HCT116 (cell line): ENCODE data around the gene RBM25. TPM values are rescaled to one million over a fixed set of nuclear protein-coding genes. Genes with fewer than 3 reads are reported as not detected.

Source experiments
- ATAC-seq: fragments of 200-7000 bp; cut with Tn5 transposase; 2 replicates; pipeline ENCODE4 v1.9.1; 2020; ENCODE audit warnings: mild to moderate bottlenecking, moderate library complexity
- BruUV-seq: library from RNA; stranded (reverse); fragments of 400-500 nt; replicated peaks from 2 replicates; lab custom pipeline; 2021; lab: Mats Ljungman, UMichigan
- CTCF ChIA-PET: fragments of 300-600 bp; sonication (Branson Sonifier 250); formaldehyde crosslinking; loops from one replicate; lab custom pipeline; 2021; ENCODE audit warnings: antibody characterized with exemption; lab: Charles Lee
- POLR2A ChIA-PET: fragments of 300-600, 350-600 bp; sonication (Branson Sonifier 250); formaldehyde crosslinking; loops from one replicate; lab custom pipeline; 2021; ENCODE audit warnings: antibody characterized with exemption; lab: Charles Lee
- RAD21 ChIA-PET, 2 experiments: fragments of 300-600 bp; sonication (Branson Sonifier 250); formaldehyde crosslinking; loops; one replicate each; lab custom pipeline; 2023; ENCODE audit warnings: low total read pairs in 2 of 2; ENCODE audit not compliant: uncharacterized antibody in 2 of 2, unreplicated experiment in 2 of 2, low non-redundant PET in 1 of 2; lab: Charles Lee
- DNase-seq: peaks from one replicate; pipeline ENCODE4 v3.0.0-alpha.2; 2010; ENCODE audit warnings: low read depth, low spot score
- H2AFZ ChIP-seq: fragments of 200-600 bp; shearing (Covaris generic), sonication (generic); 2 replicates; pipeline ENCODE4 v1.6.1; 2017; ENCODE audit warnings: low read depth, mixed run types, mixed read lengths, antibody characterized with exemption, low read length; ENCODE audit not compliant: poor library complexity, severe bottlenecking
- H3K27ac ChIP-seq: 2 replicates; pipeline ENCODE4 v1.5.1; 2012; ENCODE audit warnings: low read depth, low read length
- H3K27me3 ChIP-seq: fragments of 200-600 bp; sonication (generic); 2 replicates; pipeline ENCODE4 v1.6.1; 2016; ENCODE audit warnings: mixed run types, low read length, mixed read lengths; ENCODE audit not compliant: insufficient read depth
- H3K36me3 ChIP-seq, 2 experiments: fragments of 200-500 bp in 1 of 2; fragments of 200-600 bp in 1 of 2; sonication (Bioruptor generic) in 1 of 2; sonication (generic) in 1 of 2; 2 replicates each; pipeline versions ENCODE4 v1.5.1 to v1.6.1; 2014 to 2016; ENCODE audit warnings: low read length in 2 of 2, inconsistent platforms in 1 of 2, mixed read lengths in 1 of 2, mixed run types in 1 of 2; ENCODE audit not compliant: insufficient read depth in 2 of 2, control insufficient read depth in 1 of 2
- H3K4me1 ChIP-seq, 2 experiments: fragments of 200-600 bp in 1 of 2; sonication (generic) in 1 of 2; 2 replicates each; pipeline versions ENCODE4 v1.5.1 to v1.6.1; 2012 to 2017; ENCODE audit warnings: low read length in 2 of 2, inconsistent platforms in 1 of 2, mild to moderate bottlenecking in 1 of 2, mixed read lengths in 1 of 2, mixed run types in 1 of 2, moderate library complexity in 1 of 2; ENCODE audit not compliant: insufficient read depth in 2 of 2, control insufficient read depth in 1 of 2
- H3K4me2 ChIP-seq: fragments of 200-600 bp; sonication (generic); 2 replicates; pipeline ENCODE4 v1.6.1; 2017; ENCODE audit warnings: mixed run types, low read length, mixed read lengths
- H3K4me3 ChIP-seq, 2 experiments: fragments of 200-600 bp in 1 of 2; sonication (generic) in 1 of 2; replicated peaks in 1 of 2; 2 replicates each; pipeline ENCODE4 v1.5.1; 2011 to 2016; ENCODE audit warnings: low read length in 2 of 2, control low read depth in 1 of 2, low read depth in 1 of 2, mild to moderate bottlenecking in 1 of 2, mixed read lengths in 1 of 2, mixed run types in 1 of 2
- H3K79me2 ChIP-seq: fragments of 200-600 bp; sonication (generic); 2 replicates; pipeline ENCODE4 v1.6.1; 2017; ENCODE audit warnings: mild to moderate bottlenecking, mixed run types, low read length, moderate library complexity, mixed read lengths; ENCODE audit not compliant: insufficient read depth
- H3K9ac ChIP-seq: fragments of 200-600 bp; sonication (generic); 2 replicates; pipeline ENCODE4 v1.6.1; 2016; ENCODE audit warnings: low read length, mixed read lengths
- H3K9me2 ChIP-seq: fragments of 200-600 bp; sonication (generic), shearing (Covaris generic); 2 replicates; pipeline ENCODE4 v1.6.1; 2017; ENCODE audit warnings: mixed run types, mild to moderate bottlenecking, moderate library complexity; ENCODE audit not compliant: insufficient read depth
- H3K9me3 ChIP-seq, 2 experiments: fragments of 200-500 bp in 1 of 2; fragments of 200-600 bp in 1 of 2; sonication (Bioruptor generic) in 1 of 2; sonication (generic) in 1 of 2; 2 replicates each; pipeline ENCODE4 v1.6.1; 2014 to 2017; ENCODE audit warnings: low read length in 2 of 2, mixed read lengths in 2 of 2, inconsistent platforms in 1 of 2, low read depth in 1 of 2, mild to moderate bottlenecking in 1 of 2, mixed run types in 1 of 2, moderate library complexity in 1 of 2; ENCODE audit not compliant: control insufficient read depth in 1 of 2, insufficient read depth in 1 of 2
- H4K20me1 ChIP-seq: fragments of 200-600 bp; sonication (generic), shearing (Covaris generic); 2 replicates; pipeline ENCODE4 v1.6.1; 2017; ENCODE audit warnings: mixed run types, mild to moderate bottlenecking, moderate library complexity; ENCODE audit not compliant: insufficient read depth
- CEBPB ChIP-seq: IDR thresholded peaks from 2 replicates; pipeline ENCODE4 v1.6.1; 2012; ENCODE audit warnings: low read depth
- EGR1 ChIP-seq: IDR thresholded peaks from 2 replicates; pipeline ENCODE4 v1.6.1; 2012; ENCODE audit warnings: low read depth
- EZH2 ChIP-seq: fragments of 200-600 bp; sonication (generic); IDR thresholded peaks from 2 replicates; pipeline ENCODE4 v1.6.1; 2017; ENCODE audit warnings: antibody characterized with exemption, mixed run types
- JUND ChIP-seq: IDR thresholded peaks from 2 replicates; pipeline ENCODE4 v1.6.1; 2012
- POLR2A ChIP-seq: IDR thresholded peaks from 2 replicates; pipeline ENCODE4 v1.7.0; 2011; ENCODE audit warnings: borderline replicate concordance; ENCODE audit not compliant: insufficient read depth, insufficient read length; ENCODE audit errors: extremely low read depth
- POLR2AphosphoS5 ChIP-seq: IDR thresholded peaks from 2 replicates; pipeline ENCODE4 v1.6.1; 2011; ENCODE audit warnings: mild to moderate bottlenecking, low read depth, low read length, moderate library complexity
- SIN3A ChIP-seq: IDR thresholded peaks from 2 replicates; pipeline ENCODE4 v1.6.1; 2012; ENCODE audit warnings: low read depth
- SP1 ChIP-seq: IDR thresholded peaks from 2 replicates; pipeline ENCODE4 v1.6.1; 2012; ENCODE audit warnings: low read depth
- ZFX ChIP-seq: fragments of 450-650 bp; IDR thresholded peaks from 2 replicates; pipeline ENCODE4 v1.6.1; 2017
- intact Hi-C: fragments of 100-400 bp; cut with micrococcal nuclease; formaldehyde crosslinking; loops from 2 replicates; pipeline ENCODE4 v1.10.0; 2022
- total RNA-seq: library from RNA; stranded (reverse); gene quantifications from one replicate; pipeline ENCODE4 v1.2.1, GENCODE V29; 2021; ENCODE audit not compliant: unreplicated experiment
- TF ChIP-seq, protein P1 (sequence below): IDR thresholded peaks from 2 replicates; pipeline ENCODE4 v1.6.1; 2012

Gene RBM25
- total RNA-seq, 1 experiment from 2014 or later: 80.1 TPM

DNA sequence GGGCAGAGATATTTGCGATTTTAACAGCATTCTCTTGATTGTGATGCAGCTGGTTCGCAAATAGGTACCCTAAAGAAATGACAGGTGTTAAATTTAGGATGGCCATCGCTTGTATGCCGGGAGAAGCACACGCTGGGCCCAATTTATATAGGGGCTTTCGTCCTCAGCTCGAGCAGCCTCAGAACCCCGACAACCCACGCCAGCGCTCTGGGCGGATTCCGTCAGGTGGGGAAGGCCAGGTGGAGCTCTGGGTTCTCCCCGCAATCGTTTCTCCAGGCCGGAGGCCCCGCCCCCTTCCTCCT is 77.7 kb downstream of the RBM25 start:
- ChIA-PET CTCF (interaction anchor here (0.8 kb wide), 1 partner anchor 335 kb away, joined by 3 read pairs; no protein-coding TSS in a partner anchor), RAD21 (no interaction called here), POLR2A (interaction anchor here (1.3 kb wide), 2 partner anchors 10 to 77 kb away, joined by 3 to 4 read pairs; partner anchors contain the start of gene RBM25)
- BruUV-seq: no TSS peak
- no peaks in the 10 kb centered on the region for H3K36me3 ChIP-seq
- intact Hi-C loops: no loop called here
- H3K27ac ChIP-seq: peak overlapping the region; percentile 72
- ATAC-seq (no peak), DNase-seq (no peak)
- peak overlapping the region; percentile 13 for H2AFZ ChIP-seq
- H4K20me1 ChIP-seq: no peaks in the 10 kb centered on the region
- H3K4me1 ChIP-seq: peaks cover 3 to 16% of the 10 kb centered on the region in 2 experiments; a peak in 3 of 4 replicates
- H3K9me2 ChIP-seq: no peaks in the 10 kb centered on the region
- peak overlapping the region; percentile 72 to 80 for H3K4me3 ChIP-seq
- no peak; the same call in 1 of the 2 replicates for TF ChIP-seq JUND
- TF ChIP-seq EGR1: 0 out of 2 replicates have a peak, but pooled peaks have one; percentile 25
- peak overlapping the region; percentile 96 for H3K4me2 ChIP-seq
- no peaks in the 10 kb centered on the region for H3K27me3 ChIP-seq
- H3K9me3 ChIP-seq: no peaks in the 10 kb centered on the region
- H3K79me2 ChIP-seq: peaks cover 27% of the 10 kb centered on the region
- H3K9ac ChIP-seq: peak overlapping the region; percentile 84

GRCh38 chr14:73136387-73137225 is 78.3 kb downstream of the RBM25 start, which contains the start of gene PSEN1:
TSS of gene PSEN1 (plus strand) at chr14:73136507. CDS start at chr14:73148020, 11,513 bp downstream.
- ChIA-PET RAD21 (no interaction called here), POLR2A (interaction anchor here (1.3 kb wide), 2 partner anchors 10 to 78 kb away, joined by 3 to 4 read pairs; partner anchors contain the start of gene RBM25), CTCF (interaction anchor here (0.8 kb wide), 1 partner anchor 335 kb away, joined by 3 read pairs; no protein-coding TSS in a partner anchor)
- H3K4me3 ChIP-seq: peak within 1 kb of the TSS; percentile 72 to 80
- H3K4me2 ChIP-seq: peak within 1 kb of the TSS; percentile 96
- TF ChIP-seq, protein P1, sequence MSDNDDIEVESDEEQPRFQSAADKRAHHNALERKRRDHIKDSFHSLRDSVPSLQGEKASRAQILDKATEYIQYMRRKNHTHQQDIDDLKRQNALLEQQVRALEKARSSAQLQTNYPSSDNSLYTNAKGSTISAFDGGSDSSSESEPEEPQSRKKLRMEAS: peak; percentile 44
- TF ChIP-seq POLR2A (peak; percentile 54), POLR2AphosphoS5 (peak; percentile 90), EZH2 (no peak), CEBPB (no peak), SIN3A (peak; percentile 72), SP1 (peak; percentile 47; the same call in 1 of the 2 replicates), EGR1 (0 out of 2 replicates have a peak, but pooled peaks have one; percentile 7), ZFX (peak; percentile 81)
- ATAC-seq: peak; percentile 94
- H3K27me3 ChIP-seq: no peaks in the 10 kb centered on the region
- no peaks in the 10 kb centered on the region for H3K9me2 ChIP-seq
- H3K27ac ChIP-seq: peak within 1 kb of the TSS; percentile 72
- no peaks in the 10 kb centered on the region for H3K9me3 ChIP-seq
- peak within 1 kb of the TSS; percentile 84 for H3K9ac ChIP-seq
- H4K20me1 ChIP-seq: no peaks in the 10 kb centered on the region
- peak; percentile 77 for DNase-seq
- H3K36me3 ChIP-seq: no peaks in the 10 kb centered on the region
- peaks cover 29% of the 10 kb centered on the region for H3K79me2 ChIP-seq
- H3K4me1 ChIP-seq: peaks cover 3 to 16% of the 10 kb centered on the region in 2 experiments; a peak in 3 of 4 replicates
- peak within 1 kb of the TSS; percentile 13 for H2AFZ ChIP-seq
- BruUV-seq: TSS peak; percentile 80
- intact Hi-C loops: no loop called here
